Body of pancreas (tissue), 4 donors: Measurements from ENCODE around the gene BLOC1S5. TPM values are rescaled to one million over a fixed set of nuclear protein-coding genes. Genes with fewer than 3 reads are reported as not detected.

Experiments used
- ATAC-seq: fragments of 150-250 bp; one replicate; pipeline ENCODE4 v1.9.1; 2016
- DNase-seq, 4 donors: peaks; one replicate each; pipeline ENCODE4 v3.0.0-alpha.2; 2019
- H3K27ac ChIP-seq, 4 donors: fragments of 200-600 bp; sonication (generic); 1 replicate in 3 of 4; 2 replicates in 1 of 4; pipeline versions ENCODE4 v1.5.1 to v1.6.1; 2016 to 2019; ENCODE audit warnings: mild to moderate bottlenecking in 1 of 4, mixed read lengths in 1 of 4, moderate library complexity in 1 of 4
- H3K27me3 ChIP-seq, 2 donors: fragments of 200-600 bp; sonication (generic); one replicate each; pipeline ENCODE4 v1.6.0; 2016; ENCODE audit warnings: mild to moderate bottlenecking in 1 of 2
- H3K36me3 ChIP-seq, 2 donors: fragments of 200-600 bp; sonication (generic); replicated peaks in 1 of 2; 2 replicates each; pipeline ENCODE4 v1.5.1; 2016; ENCODE audit warnings: low read depth in 2 of 2; ENCODE audit not compliant: insufficient read depth in 1 of 2
- H3K4me1 ChIP-seq: fragments of 200-600 bp; sonication (generic); one replicate; pipeline ENCODE4 v1.6.0; 2016
- H3K4me3 ChIP-seq, 2 donors: fragments of 200-600 bp; sonication (generic); 1 replicate in 1 of 2; 2 replicates in 1 of 2; pipeline ENCODE4 v1.5.1; 2016 to 2019
- H3K9me3 ChIP-seq, 3 donors: fragments of 200-600 bp; sonication (generic); 1 replicate in 2 of 3; 2 replicates in 1 of 3; pipeline ENCODE4 v1.5.1; 2016
- POLR2A ChIP-seq, 3 donors: fragments of 450-650 bp; IDR thresholded peaks; one replicate each; pipeline ENCODE4 v1.6.1; 2016; ENCODE audit warnings: antibody characterized with exemption in 3 of 3, mild to moderate bottlenecking in 2 of 3
- WGBS, 2 donors: methylation state at CpG; one replicate each; pipeline ENCODE4 v1.1.5; 2017; 5-methylcytosine and 5-hydroxymethylcytosine counted together
- intact Hi-C: fragments of 100-400 bp; cut with DNase I; formaldehyde crosslinking; loops from one replicate; pipeline ENCODE4 v1.15.1; 2023
- total RNA-seq, 2 donors: library from RNA; depleted of rRNA; stranded (reverse); fragments of >200 nt; gene quantifications; one replicate each; pipeline ENCODE4 v1.1.0, GENCODE V29; 2016
- TF ChIP-seq, protein P1 (sequence below), 7 experiments: fragments of 450-650 bp in 4 of 7; fragments of 200-600 bp in 3 of 7; sonication (generic) in 3 of 7; IDR thresholded peaks; one replicate each; pipeline ENCODE4 v1.5.1; 2016 to 2019; ENCODE audit warnings: antibody characterized with exemption in 7 of 7

Gene BLOC1S5
- total RNA-seq, 2 donors from 2014 or later = 2.6 to 4.4 TPM

- Histone ChIP-seq H3K36me3 (no peaks in the 10 kb centered on the region), H3K4me3 (no peak overlapping the region), H3K4me1 (peaks cover 26% of the 10 kb centered on the region), H3K27ac (no peak overlapping the region), H3K9me3 (no peaks in the 10 kb centered on the region), H3K27me3 (no peaks in the 10 kb centered on the region)
- TF ChIP-seq POLR2A (IDR thresholded peaks at IDR 0.05) = no peak
- TF ChIP-seq, protein P1, sequence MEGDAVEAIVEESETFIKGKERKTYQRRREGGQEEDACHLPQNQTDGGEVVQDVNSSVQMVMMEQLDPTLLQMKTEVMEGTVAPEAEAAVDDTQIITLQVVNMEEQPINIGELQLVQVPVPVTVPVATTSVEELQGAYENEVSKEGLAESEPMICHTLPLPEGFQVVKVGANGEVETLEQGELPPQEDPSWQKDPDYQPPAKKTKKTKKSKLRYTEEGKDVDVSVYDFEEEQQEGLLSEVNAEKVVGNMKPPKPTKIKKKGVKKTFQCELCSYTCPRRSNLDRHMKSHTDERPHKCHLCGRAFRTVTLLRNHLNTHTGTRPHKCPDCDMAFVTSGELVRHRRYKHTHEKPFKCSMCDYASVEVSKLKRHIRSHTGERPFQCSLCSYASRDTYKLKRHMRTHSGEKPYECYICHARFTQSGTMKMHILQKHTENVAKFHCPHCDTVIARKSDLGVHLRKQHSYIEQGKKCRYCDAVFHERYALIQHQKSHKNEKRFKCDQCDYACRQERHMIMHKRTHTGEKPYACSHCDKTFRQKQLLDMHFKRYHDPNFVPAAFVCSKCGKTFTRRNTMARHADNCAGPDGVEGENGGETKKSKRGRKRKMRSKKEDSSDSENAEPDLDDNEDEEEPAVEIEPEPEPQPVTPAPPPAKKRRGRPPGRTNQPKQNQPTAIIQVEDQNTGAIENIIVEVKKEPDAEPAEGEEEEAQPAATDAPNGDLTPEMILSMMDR (IDR thresholded peaks at IDR 0.05) = no peak
- DNase-seq (no peak), ATAC-seq (no peak)
- 66 to 84% methylated on average over 2 of the region's 2 CpGs for WGBS, 2 donors
- intact Hi-C loops = no loop called here
Measured at GRCh38 chr6:8077991-8078390, 13.8 kb upstream of the BLOC1S5 start.

DNA sequence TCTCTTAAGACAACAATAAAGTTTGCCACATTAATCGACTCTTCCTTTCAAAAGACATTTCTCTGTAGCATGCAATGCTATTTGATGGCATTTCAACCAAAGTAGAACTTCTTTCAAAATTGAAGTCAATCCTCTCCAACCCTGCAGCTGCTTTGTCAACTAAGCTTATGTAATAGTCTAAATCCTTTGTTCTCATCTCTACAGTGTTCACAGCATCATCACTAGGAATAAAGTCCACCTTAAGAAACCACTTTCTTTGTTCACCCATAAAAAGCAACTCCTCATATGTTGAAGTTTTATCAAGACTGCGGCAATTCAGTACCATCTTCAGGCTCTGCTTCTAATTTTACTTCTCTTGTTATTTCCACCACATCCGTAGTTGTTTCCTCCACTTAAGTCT lies 11.5 kb upstream of the BLOC1S5 start:
- Histone ChIP-seq H3K4me3 (no peak overlapping the region), H3K27me3 (no peaks in the 10 kb centered on the region), H3K9me3 (no peaks in the 10 kb centered on the region), H3K4me1 (peaks cover 14% of the 10 kb centered on the region), H3K36me3 (no peaks in the 10 kb centered on the region), H3K27ac (no peak overlapping the region)
- 80 to 90% methylated on average over 3 of the region's 3 CpGs for WGBS, 2 donors
- TF ChIP-seq, protein P1 (IDR thresholded peaks at IDR 0.05) = no peak
- TF ChIP-seq POLR2A (IDR thresholded peaks at IDR 0.05) = no peak
- intact Hi-C loops = no loop called here
- DNase-seq (no peak), ATAC-seq (no peak)

- DNase-seq = no peak
- H3K27ac ChIP-seq = no peak overlapping the region
- peaks cover 9% of the 10 kb centered on the region for H3K4me1 ChIP-seq
- intact Hi-C loops = no loop called here
- no peaks in the 10 kb centered on the region for H3K36me3 ChIP-seq
- no peak for ATAC-seq
- H3K9me3 ChIP-seq = no peaks in the 10 kb centered on the region
- H3K27me3 ChIP-seq = no peaks in the 10 kb centered on the region
- WGBS, 2 donors = 76 to 91% methylated on average over 4 of the region's 4 CpGs
- TF ChIP-seq, protein P1 (IDR thresholded peaks at IDR 0.05) = no peak
- no peak for TF ChIP-seq POLR2A (IDR thresholded peaks at IDR 0.05)
- no peak overlapping the region for H3K4me3 ChIP-seq
Measured at GRCh38 chr6:8075185-8075584, 11.0 kb upstream of the BLOC1S5 start.

- no peak for TF ChIP-seq POLR2A (IDR thresholded peaks at IDR 0.05)
- TF ChIP-seq, protein P1 (IDR thresholded peaks at IDR 0.05) = no peak
- H3K9me3 ChIP-seq = no peaks in the 10 kb centered on the region
- no peak overlapping the region for H3K4me3 ChIP-seq
- H3K36me3 ChIP-seq = no peaks in the 10 kb centered on the region
- ATAC-seq (no peak), DNase-seq (no peak)
- no peak overlapping the region for H3K27ac ChIP-seq
- intact Hi-C loops = no loop called here
- 68 to 70% methylated on average over 4 of the region's 4 CpGs for WGBS, 2 donors
- no peaks in the 10 kb centered on the region for H3K27me3 ChIP-seq
- H3K4me1 ChIP-seq = no peaks in the 10 kb centered on the region
Measured at GRCh38 chr6:8074213-8074612, 10.0 kb upstream of the BLOC1S5 start.

- H3K27me3 ChIP-seq = no peaks in the 10 kb centered on the region
- intact Hi-C loops = no loop called here
- 48 to 56% methylated on average over 3 of the region's 3 CpGs for WGBS, 2 donors
- no peaks in the 10 kb centered on the region for H3K36me3 ChIP-seq
- DNase-seq (no peak), ATAC-seq (no peak)
- H3K9me3 ChIP-seq = no peaks in the 10 kb centered on the region
- no peaks in the 10 kb centered on the region for H3K4me1 ChIP-seq
- no peak overlapping the region for H3K4me3 ChIP-seq
- no peak overlapping the region for H3K27ac ChIP-seq
- TF ChIP-seq, protein P1 (IDR thresholded peaks at IDR 0.05) = no peak
Measured at GRCh38 chr6:8073758-8074157, 9.6 kb upstream of the BLOC1S5 start.
